HK-2 (cell line): ENCODE measurements around the gene SLC3A2.
"Not testable (repeated sequence)": the region's sequence is repeated elsewhere in the genome, so short reads cannot be mapped to it uniquely, and the experiment has no call there.

Experiments
- DNase-seq: peaks from one replicate; pipeline ENCODE4 v3.0.0-alpha.2; 2018; ENCODE audit not compliant: unreplicated experiment

The SLC3A2 gene

GRCh38 chr11:62930666-62931065 is 50.0 kb downstream of the SLC3A2 start:
- no peak for DNase-seq

DNA sequence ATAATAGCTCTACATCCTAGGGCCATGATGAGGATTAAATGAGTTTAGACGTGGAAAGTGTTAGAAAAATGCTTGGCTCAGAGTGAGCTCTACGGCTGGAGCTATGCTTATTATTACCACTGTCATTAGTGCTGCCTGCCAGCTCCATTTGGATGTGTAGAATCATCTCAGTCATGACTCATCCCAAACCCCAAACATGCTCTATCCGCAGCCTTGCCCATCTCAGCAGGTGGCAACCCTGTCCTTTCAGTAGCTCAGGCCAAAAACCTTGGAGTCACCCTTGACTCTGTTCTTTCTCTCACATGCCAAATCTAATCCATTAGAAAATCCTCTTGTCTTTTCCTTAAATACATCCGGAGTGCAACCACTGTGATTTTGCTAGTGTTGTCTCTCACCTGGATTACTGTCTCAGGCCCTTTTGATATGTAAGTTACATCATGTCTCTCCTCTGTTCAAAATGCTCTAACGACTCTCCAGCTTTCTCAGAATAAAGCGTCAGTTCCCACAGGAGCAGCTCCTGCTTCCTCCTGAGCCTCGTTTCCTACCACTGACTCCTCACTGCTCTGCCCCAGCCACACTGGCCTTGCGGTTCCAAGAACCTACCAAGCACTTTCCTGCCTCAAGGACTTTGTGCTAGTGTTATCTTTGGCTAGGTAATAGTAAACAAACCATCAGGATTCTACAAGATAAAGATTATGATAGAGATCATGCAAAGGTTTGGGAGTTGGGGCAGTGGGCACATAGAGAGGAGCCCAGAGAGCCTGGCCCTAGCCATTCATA is 51.0 kb downstream of the SLC3A2 start:
- DNase-seq: no peak

DNA sequence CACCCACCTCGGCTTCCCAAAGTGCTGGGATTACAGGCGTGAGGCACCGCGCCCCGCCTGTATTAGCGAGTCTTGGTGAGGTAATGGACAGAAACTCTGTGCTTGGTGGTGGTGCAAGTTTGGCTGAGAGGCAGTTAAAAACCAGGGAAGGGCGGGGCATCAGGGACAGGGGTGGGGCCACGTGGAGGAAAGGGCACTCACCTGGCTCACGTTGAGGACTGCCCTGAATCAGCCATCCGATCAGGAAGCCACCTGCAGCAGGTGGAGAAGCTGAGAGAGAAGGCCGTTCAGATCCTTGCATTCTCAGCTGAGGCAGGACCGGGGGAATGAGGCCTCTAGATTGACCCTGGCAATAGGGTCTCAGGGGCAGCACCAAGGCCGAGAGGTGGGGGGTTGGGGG is 52.6 kb downstream of the SLC3A2 start:
- DNase-seq: no peak

DNA sequence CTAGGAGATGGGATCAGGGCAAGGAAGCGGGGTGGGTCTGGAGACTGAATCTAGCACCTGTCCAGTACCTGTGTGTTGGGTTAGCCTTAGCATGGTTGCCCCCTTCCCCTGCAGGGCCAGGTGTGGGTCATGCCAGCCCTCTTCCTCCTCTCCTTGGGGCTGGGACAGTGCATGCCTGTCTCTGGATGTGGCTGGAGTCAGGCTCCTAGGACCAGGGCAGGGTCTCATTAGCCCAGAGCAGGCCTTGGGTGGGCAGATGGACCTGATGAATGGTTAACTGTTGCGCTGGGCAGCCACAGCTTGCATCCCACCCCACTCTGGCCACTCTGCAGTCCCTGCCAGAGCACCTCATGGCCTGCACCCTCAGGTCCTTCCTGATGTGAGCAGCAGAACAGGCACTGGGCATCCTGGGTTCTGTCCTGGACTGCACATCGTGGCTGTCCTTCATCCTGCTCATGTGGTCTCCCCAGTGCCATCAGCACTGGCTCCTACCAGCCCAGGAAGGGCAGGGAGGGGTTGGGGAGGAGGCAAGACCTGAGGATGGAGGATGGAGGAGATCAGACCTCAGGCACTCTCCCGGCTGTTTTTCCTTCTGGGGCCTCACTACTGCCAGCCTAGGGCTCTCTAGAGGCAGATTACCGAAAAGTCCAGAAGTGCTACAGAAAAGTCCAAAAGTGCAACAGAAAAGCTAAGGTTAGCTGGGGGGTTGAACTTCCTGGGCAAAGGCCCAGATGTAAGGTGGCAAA is 53.2 kb downstream of the SLC3A2 start:
- no peak for DNase-seq

- no peak for DNase-seq
These were observed 53.7 kb downstream of the SLC3A2 start for GRCh38 chr11:62934496-62934785.

GRCh38 chr11:62937528-62937927 is 56.8 kb downstream of the SLC3A2 start:
- not testable (repeated sequence) for DNase-seq
